ENCODE measurements around the gene RNASEH2B.

DNA sequence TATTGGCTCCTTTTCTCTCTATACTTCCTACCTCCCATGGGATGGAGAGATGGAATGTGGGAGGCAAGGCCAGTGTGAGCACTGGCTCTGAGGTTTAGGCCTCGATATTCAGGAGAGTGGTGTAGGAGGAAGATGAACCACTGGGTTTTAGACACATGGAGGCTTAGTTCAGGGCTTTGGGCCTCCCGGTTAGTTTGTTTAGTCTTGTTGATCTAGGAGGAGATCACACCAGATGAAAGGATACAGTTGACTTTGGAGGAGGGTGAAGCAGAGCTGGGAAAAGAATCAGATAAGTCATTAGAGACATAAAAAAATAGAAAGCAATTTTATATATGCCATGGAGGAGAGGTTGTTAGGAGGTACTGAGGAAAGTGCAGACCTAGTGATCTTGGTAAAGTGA is 30.9 kb downstream of the RNASEH2B start:
- TF ChIP-seq POLR2A (IDR thresholded peaks at IDR 0.05; ENCODE audit: insufficient read depth in 1 of 2, low read depth in 2 of 2, low read length in 2 of 2) (no peak), NR2F2 (IDR thresholded peaks at IDR 0.05; ENCODE audit: borderline replicate concordance, low read depth) (no peak), REXO4 (CRISPR knock-in tag; IDR thresholded peaks at IDR 0.05; ENCODE audit: borderline replicate concordance) (no peak), BCL6 (CRISPR knock-in tag; IDR thresholded peaks at IDR 0.05) (peak; percentile 71), ZNF230 (CRISPR knock-in tag; IDR thresholded peaks at IDR 0.05) (no peak), MEIS1 (CRISPR knock-in tag; IDR thresholded peaks at IDR 0.05; ENCODE audit: borderline replicate concordance) (no peak), ZBTB21 (CRISPR knock-in tag; IDR thresholded peaks at IDR 0.05) (no peak), CENPX (CRISPR knock-in tag; IDR thresholded peaks at IDR 0.05) (no peak), EZH2 (conservative IDR thresholded peaks at IDR 0.05; ENCODE audit: low read depth, low read length) (no peak), YY1 (IDR thresholded peaks at IDR 0.05; ENCODE audit: insufficient read depth, insufficient replicate concordance, low read depth, low read length) (no peak)
- TF ChIP-seq, protein P1, sequence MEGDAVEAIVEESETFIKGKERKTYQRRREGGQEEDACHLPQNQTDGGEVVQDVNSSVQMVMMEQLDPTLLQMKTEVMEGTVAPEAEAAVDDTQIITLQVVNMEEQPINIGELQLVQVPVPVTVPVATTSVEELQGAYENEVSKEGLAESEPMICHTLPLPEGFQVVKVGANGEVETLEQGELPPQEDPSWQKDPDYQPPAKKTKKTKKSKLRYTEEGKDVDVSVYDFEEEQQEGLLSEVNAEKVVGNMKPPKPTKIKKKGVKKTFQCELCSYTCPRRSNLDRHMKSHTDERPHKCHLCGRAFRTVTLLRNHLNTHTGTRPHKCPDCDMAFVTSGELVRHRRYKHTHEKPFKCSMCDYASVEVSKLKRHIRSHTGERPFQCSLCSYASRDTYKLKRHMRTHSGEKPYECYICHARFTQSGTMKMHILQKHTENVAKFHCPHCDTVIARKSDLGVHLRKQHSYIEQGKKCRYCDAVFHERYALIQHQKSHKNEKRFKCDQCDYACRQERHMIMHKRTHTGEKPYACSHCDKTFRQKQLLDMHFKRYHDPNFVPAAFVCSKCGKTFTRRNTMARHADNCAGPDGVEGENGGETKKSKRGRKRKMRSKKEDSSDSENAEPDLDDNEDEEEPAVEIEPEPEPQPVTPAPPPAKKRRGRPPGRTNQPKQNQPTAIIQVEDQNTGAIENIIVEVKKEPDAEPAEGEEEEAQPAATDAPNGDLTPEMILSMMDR (CRISPR knock-in tag; IDR thresholded peaks at IDR 0.05), result no peak
- TF ChIP-seq, protein P2, sequence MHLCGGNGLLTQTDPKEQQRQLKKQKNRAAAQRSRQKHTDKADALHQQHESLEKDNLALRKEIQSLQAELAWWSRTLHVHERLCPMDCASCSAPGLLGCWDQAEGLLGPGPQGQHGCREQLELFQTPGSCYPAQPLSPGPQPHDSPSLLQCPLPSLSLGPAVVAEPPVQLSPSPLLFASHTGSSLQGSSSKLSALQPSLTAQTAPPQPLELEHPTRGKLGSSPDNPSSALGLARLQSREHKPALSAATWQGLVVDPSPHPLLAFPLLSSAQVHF (CRISPR knock-in tag; IDR thresholded peaks at IDR 0.05), result no peak
- TF ChIP-seq, protein P3, sequence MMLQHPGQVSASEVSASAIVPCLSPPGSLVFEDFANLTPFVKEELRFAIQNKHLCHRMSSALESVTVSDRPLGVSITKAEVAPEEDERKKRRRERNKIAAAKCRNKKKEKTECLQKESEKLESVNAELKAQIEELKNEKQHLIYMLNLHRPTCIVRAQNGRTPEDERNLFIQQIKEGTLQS (CRISPR knock-in tag; IDR thresholded peaks at IDR 0.05), result no peak
